Esophagus squamous epithelium (tissue), 5 donors: ENCODE results near the gene CLDN19. TPM values are rescaled to one million over a fixed set of nuclear protein-coding genes. Genes with fewer than 3 reads are reported as not detected.
A peak's percentile ranks its signal among the peaks of the same experiment; 100 is the strongest.

Source experiments
- DNase-seq: peaks from one replicate; lab custom pipeline; 2025; lab: John Stamatoyannopoulos, UW
- H3K27ac ChIP-seq, 4 donors: fragments of 200-600 bp; sonication (generic); one replicate each; pipeline ENCODE4 v1.5.1; 2016 to 2019; ENCODE audit warnings: mild to moderate bottlenecking in 1 of 4
- H3K27me3 ChIP-seq, 4 donors: fragments of 200-600 bp; sonication (generic); 1 replicate in 3 of 4; 2 replicates in 1 of 4; pipeline versions ENCODE4 v1.5.1 to v1.6.0; 2017 to 2021; ENCODE audit warnings: antibody characterized with exemption in 1 of 4
- H3K36me3 ChIP-seq, 3 donors: fragments of 200-600 bp; sonication (generic); one replicate each; pipeline ENCODE4 v1.5.1; 2016 to 2019
- H3K4me1 ChIP-seq, 3 donors: fragments of 200-600 bp; sonication (generic); one replicate each; pipeline ENCODE4 v1.5.1; 2017 to 2019
- H3K4me3 ChIP-seq, 4 donors: fragments of 200-600 bp; sonication (generic); 1 replicate in 3 of 4; 2 replicates in 1 of 4; pipeline ENCODE4 v1.5.1; 2016 to 2019; ENCODE audit warnings: mild to moderate bottlenecking in 2 of 4, moderate library complexity in 1 of 4
- H3K9me3 ChIP-seq, 3 donors: fragments of 200-600 bp; sonication (generic); one replicate each; pipeline ENCODE4 v1.5.1; 2016 to 2019
- CTCF ChIP-seq, 6 experiments: fragments of 450-650 bp in 4 of 6; fragments of 200-600 bp in 2 of 6; sonication (generic) in 2 of 6; IDR thresholded peaks; one replicate each; pipeline ENCODE4 v1.5.1; 2016 to 2019; ENCODE audit warnings: antibody characterized with exemption in 6 of 6, mild to moderate bottlenecking in 4 of 6, moderate library complexity in 4 of 6
- POLR2A ChIP-seq, 4 donors: fragments of 450-650 bp; IDR thresholded peaks; one replicate each; pipeline ENCODE4 v1.6.1; 2017; ENCODE audit warnings: antibody characterized with exemption in 4 of 4, mild to moderate bottlenecking in 4 of 4, moderate library complexity in 3 of 4
- WGBS, 2 donors: methylation state at CpG; one replicate each; pipeline ENCODE4 v1.1.5; 2018; 5-methylcytosine and 5-hydroxymethylcytosine counted together
- intact Hi-C: fragments of 100-400 bp; cut with DNase I; formaldehyde crosslinking; loops from one replicate; pipeline ENCODE4 v1.15.0; 2022
- total RNA-seq, 4 donors: library from RNA; depleted of rRNA; stranded (reverse); fragments of >200 nt; gene quantifications; one replicate each; pipeline ENCODE4 v1.1.0, GENCODE V29; 2016
- donor health status: DM: yes; HTN: yes; CAD: no.

Gene CLDN19
- total RNA-seq, 4 donors from 2014 or later, result 0.21 TPM; not detected in 3

GRCh38 chr1:42689912-42690311 is 50.1 kb downstream of the CLDN19 start:
- Histone ChIP-seq H3K36me3 (peaks cover 0 to 9% (median 0%) of the 10 kb centered on the region in 3 donors), H3K27me3 (no peaks in the 10 kb centered on the region), H3K27ac (no peak overlapping the region), H3K4me1 (peaks cover 19 to 100% (median 79%) of the 10 kb centered on the region in 3 donors), H3K4me3 (no peak overlapping the region), H3K9me3 (no peaks in the 10 kb centered on the region)
- WGBS, 2 donors, result 53 to 64% methylated on average over 3 of the region's 3 CpGs
- TF ChIP-seq POLR2A (IDR thresholded peaks at IDR 0.05) (no peak), CTCF (IDR thresholded peaks at IDR 0.05) (no peak)
- intact Hi-C loops, result no loop called here
- DNase-seq, result no peak

- Histone ChIP-seq H3K36me3 (peaks cover 0 to 3% (median 0%) of the 10 kb centered on the region in 3 donors), H3K27ac (no peak overlapping the region), H3K27me3 (no peaks in the 10 kb centered on the region), H3K4me1 (peaks cover 17 to 85% (median 71%) of the 10 kb centered on the region in 3 donors), H3K9me3 (no peaks in the 10 kb centered on the region), H3K4me3 (no peak overlapping the region)
- intact Hi-C loops, result no loop called here
- DNase-seq, result no peak
- TF ChIP-seq POLR2A (IDR thresholded peaks at IDR 0.05) (no peak), CTCF (IDR thresholded peaks at IDR 0.05) (no peak)
- WGBS, 2 donors, result 72 to 84% methylated on average over 4 of the region's 4 CpGs
Observed at GRCh38 chr1:42686418-42686817, 53.6 kb downstream of the CLDN19 start.

GRCh38 chr1:42684139-42684538 is 55.9 kb downstream of the CLDN19 start:
- WGBS, 2 donors, result 15 to 24% methylated on average over 5 of the region's 5 CpGs
- intact Hi-C loops, result no loop called here
- peak overlapping the region; percentile 75 to 97 (median 86) for H3K4me3 ChIP-seq

More at GRCh38 chr1:42684139-42684538, 55.9 kb downstream of the CLDN19 start:
- Histone ChIP-seq H3K27me3 (no peaks in the 10 kb centered on the region), H3K27ac (peak overlapping the region in 1 of 4 donors; percentile 90), H3K36me3 (peaks cover 0 to 3% (median 0%) of the 10 kb centered on the region in 3 donors), H3K4me1 (peaks cover 19 to 77% (median 64%) of the 10 kb centered on the region in 3 donors), H3K9me3 (no peaks in the 10 kb centered on the region)
- no peak for DNase-seq
- TF ChIP-seq POLR2A (IDR thresholded peaks at IDR 0.05) (no peak), CTCF (IDR thresholded peaks at IDR 0.05) (no peak)

Other genes starting within 250 kb of the CLDN19 start
- 10 to 100 TPM; 29.2 to 56.2 (median 43.4) TPM for gene PPIH, start 81.8 kb downstream of the CLDN19 start, total RNA-seq
- gene YBX1, start 57.8 kb downstream of the CLDN19 start, total RNA-seq, result 100 to 1,000 TPM; 338 to 569 (median 531) TPM
- gene P3H1, start 26.8 kb upstream of the CLDN19 start, total RNA-seq, result 10 to 100 TPM in 1 of 4 donors, 1 to 10 TPM in 3; 5.5 to 12.4 (median 7.2) TPM
- gene C1orf50, start 27.0 kb upstream of the CLDN19 start, total RNA-seq, result 10 to 100 TPM in 1 of 4 donors, 1 to 10 TPM in 3; 1.5 to 15.4 (median 3.8) TPM
- not detected for gene TMEM269, start 44.8 kb upstream of the CLDN19 start, total RNA-seq
- gene ERMAP, start 76.9 kb upstream of the CLDN19 start, total RNA-seq, result 10 to 100 TPM in 2 of 4 donors, 1 to 10 TPM in 2; 6.1 to 11.7 (median 8.7) TPM
- gene SVBP, start 77.2 kb upstream of the CLDN19 start, total RNA-seq, result 10 to 100 TPM in 3 of 4 donors, 1 to 10 TPM in 1; 5.8 to 18.3 (median 14.2) TPM
- 1 to 10 TPM; 2.0 to 9.2 (median 5.5) TPM for gene ZNF691, start 106.4 kb upstream of the CLDN19 start, total RNA-seq
- 100 to 1,000 TPM; 238 to 883 (median 448) TPM for gene SLC2A1, start 218.6 kb upstream of the CLDN19 start, total RNA-seq